Measurements from ENCODE around the gene PGBD4. TPM values are rescaled to one million over a fixed set of nuclear protein-coding genes. Genes with fewer than 3 reads are reported as not detected.

PGBD4 gene
- 2.0 and 2.6 TPM in 2 replicates for total RNA-seq (2014; rRNA removed; shearing (Covaris generic))
- 5.0 and 5.7 TPM in 2 replicates for polyA plus RNA-seq (2014; cell fraction: nucleus; rRNA removed)

GRCh38 chr15:34101366-34102174 is at the start of gene PGBD4, which contains the start of gene EMC7:
PGBD4 (plus strand) TSS chr15:34102083; CDS start chr15:34102532, 449 bp downstream.
EMC7 (minus strand) TSS chr15:34101862; CDS start chr15:34101839, 23 bp downstream.
- DNase-seq (ENCODE audit: extremely low read depth, low read depth): peak; percentile 98

GRCh38 chr15:34054081-34054707 is 47.7 kb upstream of the PGBD4 start:
- no peak for DNase-seq (ENCODE audit: extremely low read depth, low read depth)

- DNase-seq (ENCODE audit: extremely low read depth, low read depth): no peak
Observed at GRCh38 chr15:34055868-34056595, 45.9 kb upstream of the PGBD4 start.

- no peak for DNase-seq (ENCODE audit: extremely low read depth, low read depth)
Observed at GRCh38 chr15:34056911-34057310, 45.0 kb upstream of the PGBD4 start.

GRCh38 chr15:34059476-34059875 is 42.4 kb upstream of the PGBD4 start:
- DNase-seq (ENCODE audit: extremely low read depth, low read depth): no peak

- DNase-seq (ENCODE audit: extremely low read depth, low read depth): no peak
Observed at GRCh38 chr15:34059946-34060345, 41.9 kb upstream of the PGBD4 start.

GRCh38 chr15:34064438-34064837 is 37.4 kb upstream of the PGBD4 start:
- DNase-seq (ENCODE audit: extremely low read depth, low read depth): no peak

- DNase-seq (ENCODE audit: extremely low read depth, low read depth): no peak
Observed at GRCh38 chr15:34065261-34065660, 36.6 kb upstream of the PGBD4 start.

GRCh38 chr15:34065941-34066340 is 35.9 kb upstream of the PGBD4 start:
- DNase-seq (ENCODE audit: extremely low read depth, low read depth): no peak

GRCh38 chr15:34070003-34070402 is 31.9 kb upstream of the PGBD4 start:
- DNase-seq (ENCODE audit: extremely low read depth, low read depth): no peak

GRCh38 chr15:34076785-34077184 is 25.1 kb upstream of the PGBD4 start:
- no peak for DNase-seq (ENCODE audit: extremely low read depth, low read depth)

- DNase-seq (ENCODE audit: extremely low read depth, low read depth): no peak
Observed at GRCh38 chr15:34078900-34079299, 23.0 kb upstream of the PGBD4 start.

- no peak for DNase-seq (ENCODE audit: extremely low read depth, low read depth)
Observed at GRCh38 chr15:34079904-34080303, 22.0 kb upstream of the PGBD4 start.

- peak; percentile 18 for DNase-seq (ENCODE audit: extremely low read depth, low read depth)
Observed at GRCh38 chr15:34084086-34084485, 17.8 kb upstream of the PGBD4 start.

GRCh38 chr15:34085746-34086145 is 16.1 kb upstream of the PGBD4 start:
- no peak for DNase-seq (ENCODE audit: extremely low read depth, low read depth)

GRCh38 chr15:34099914-34100313 is 2.0 kb upstream of the PGBD4 start:
- no peak for DNase-seq (ENCODE audit: extremely low read depth, low read depth)

GRCh38 chr15:34102175-34102925 is 467 bp downstream of the PGBD4 start:
- no peak for DNase-seq (ENCODE audit: extremely low read depth, low read depth)

- DNase-seq (ENCODE audit: extremely low read depth, low read depth): no peak
Observed at GRCh38 chr15:34106423-34106822, 4.5 kb downstream of the PGBD4 start.

GRCh38 chr15:34107315-34107714 is 5.4 kb downstream of the PGBD4 start:
- no peak for DNase-seq (ENCODE audit: extremely low read depth, low read depth)

Data from NCI-H460 (cell line).